HCT116 (cell line): ENCODE results near the gene VPS33A. TPM values are rescaled to one million over a fixed set of nuclear protein-coding genes. Genes with fewer than 3 reads are reported as not detected.

Experiments
- ATAC-seq: fragments of 200-7000 bp; cut with Tn5 transposase; 2 replicates; pipeline ENCODE4 v1.9.1; 2020; ENCODE audit warnings: mild to moderate bottlenecking, moderate library complexity
- BruUV-seq: library from RNA; stranded (reverse); fragments of 400-500 nt; replicated peaks from 2 replicates; lab custom pipeline; 2021; lab: Mats Ljungman, UMichigan
- CTCF ChIA-PET: fragments of 300-600 bp; sonication (Branson Sonifier 250); formaldehyde crosslinking; loops from one replicate; lab custom pipeline; 2021; ENCODE audit warnings: antibody characterized with exemption; lab: Charles Lee
- POLR2A ChIA-PET: fragments of 300-600, 350-600 bp; sonication (Branson Sonifier 250); formaldehyde crosslinking; loops from one replicate; lab custom pipeline; 2021; ENCODE audit warnings: antibody characterized with exemption; lab: Charles Lee
- RAD21 ChIA-PET, 2 experiments: fragments of 300-600 bp; sonication (Branson Sonifier 250); formaldehyde crosslinking; loops; one replicate each; lab custom pipeline; 2023; ENCODE audit warnings: low total read pairs in 2 of 2; ENCODE audit not compliant: uncharacterized antibody in 2 of 2, unreplicated experiment in 2 of 2, low non-redundant PET in 1 of 2; lab: Charles Lee
- DNase-seq: peaks from one replicate; pipeline ENCODE4 v3.0.0-alpha.2; 2010; ENCODE audit warnings: low read depth, low spot score
- H2AFZ ChIP-seq: fragments of 200-600 bp; shearing (Covaris generic), sonication (generic); 2 replicates; pipeline ENCODE4 v1.6.1; 2017; ENCODE audit warnings: low read depth, mixed run types, mixed read lengths, antibody characterized with exemption, low read length; ENCODE audit not compliant: poor library complexity, severe bottlenecking
- H3K27ac ChIP-seq: 2 replicates; pipeline ENCODE4 v1.5.1; 2012; ENCODE audit warnings: low read depth, low read length
- H3K27me3 ChIP-seq: fragments of 200-600 bp; sonication (generic); 2 replicates; pipeline ENCODE4 v1.6.1; 2016; ENCODE audit warnings: mixed run types, low read length, mixed read lengths; ENCODE audit not compliant: insufficient read depth
- H3K36me3 ChIP-seq, 2 experiments: fragments of 200-500 bp in 1 of 2; fragments of 200-600 bp in 1 of 2; sonication (Bioruptor generic) in 1 of 2; sonication (generic) in 1 of 2; 2 replicates each; pipeline versions ENCODE4 v1.5.1 to v1.6.1; 2014 to 2016; ENCODE audit warnings: low read length in 2 of 2, inconsistent platforms in 1 of 2, mixed read lengths in 1 of 2, mixed run types in 1 of 2; ENCODE audit not compliant: insufficient read depth in 2 of 2, control insufficient read depth in 1 of 2
- H3K4me1 ChIP-seq, 2 experiments: fragments of 200-600 bp in 1 of 2; sonication (generic) in 1 of 2; 2 replicates each; pipeline versions ENCODE4 v1.5.1 to v1.6.1; 2012 to 2017; ENCODE audit warnings: low read length in 2 of 2, inconsistent platforms in 1 of 2, mild to moderate bottlenecking in 1 of 2, mixed read lengths in 1 of 2, mixed run types in 1 of 2, moderate library complexity in 1 of 2; ENCODE audit not compliant: insufficient read depth in 2 of 2, control insufficient read depth in 1 of 2
- H3K4me2 ChIP-seq: fragments of 200-600 bp; sonication (generic); 2 replicates; pipeline ENCODE4 v1.6.1; 2017; ENCODE audit warnings: mixed run types, low read length, mixed read lengths
- H3K4me3 ChIP-seq, 2 experiments: fragments of 200-600 bp in 1 of 2; sonication (generic) in 1 of 2; replicated peaks in 1 of 2; 2 replicates each; pipeline ENCODE4 v1.5.1; 2011 to 2016; ENCODE audit warnings: low read length in 2 of 2, control low read depth in 1 of 2, low read depth in 1 of 2, mild to moderate bottlenecking in 1 of 2, mixed read lengths in 1 of 2, mixed run types in 1 of 2
- H3K79me2 ChIP-seq: fragments of 200-600 bp; sonication (generic); 2 replicates; pipeline ENCODE4 v1.6.1; 2017; ENCODE audit warnings: mild to moderate bottlenecking, mixed run types, low read length, moderate library complexity, mixed read lengths; ENCODE audit not compliant: insufficient read depth
- H3K9ac ChIP-seq: fragments of 200-600 bp; sonication (generic); 2 replicates; pipeline ENCODE4 v1.6.1; 2016; ENCODE audit warnings: low read length, mixed read lengths
- H3K9me2 ChIP-seq: fragments of 200-600 bp; sonication (generic), shearing (Covaris generic); 2 replicates; pipeline ENCODE4 v1.6.1; 2017; ENCODE audit warnings: mixed run types, mild to moderate bottlenecking, moderate library complexity; ENCODE audit not compliant: insufficient read depth
- H3K9me3 ChIP-seq, 2 experiments: fragments of 200-500 bp in 1 of 2; fragments of 200-600 bp in 1 of 2; sonication (Bioruptor generic) in 1 of 2; sonication (generic) in 1 of 2; 2 replicates each; pipeline ENCODE4 v1.6.1; 2014 to 2017; ENCODE audit warnings: low read length in 2 of 2, mixed read lengths in 2 of 2, inconsistent platforms in 1 of 2, low read depth in 1 of 2, mild to moderate bottlenecking in 1 of 2, mixed run types in 1 of 2, moderate library complexity in 1 of 2; ENCODE audit not compliant: control insufficient read depth in 1 of 2, insufficient read depth in 1 of 2
- H4K20me1 ChIP-seq: fragments of 200-600 bp; sonication (generic), shearing (Covaris generic); 2 replicates; pipeline ENCODE4 v1.6.1; 2017; ENCODE audit warnings: mixed run types, mild to moderate bottlenecking, moderate library complexity; ENCODE audit not compliant: insufficient read depth
- CEBPB ChIP-seq: IDR thresholded peaks from 2 replicates; pipeline ENCODE4 v1.6.1; 2012; ENCODE audit warnings: low read depth
- CTCF ChIP-seq, 3 experiments: fragments of 200-600 bp in 1 of 3; sonication (generic) in 1 of 3; IDR thresholded peaks in 2 of 3; conservative IDR thresholded peaks in 1 of 3; 2 replicates each; pipeline ENCODE4 v1.5.1; 2012 to 2017; ENCODE audit warnings: low read depth in 2 of 3, low read length in 2 of 3, antibody characterized with exemption in 1 of 3, borderline replicate concordance in 1 of 3, control low read depth in 1 of 3, mild to moderate bottlenecking in 1 of 3, mixed read lengths in 1 of 3, mixed run types in 1 of 3, moderate library complexity in 1 of 3; ENCODE audit not compliant: insufficient read depth in 1 of 3
- ELF1 ChIP-seq: IDR thresholded peaks from 2 replicates; pipeline ENCODE4 v1.6.1; 2012; ENCODE audit warnings: low read depth, borderline replicate concordance
- EZH2 ChIP-seq: fragments of 200-600 bp; sonication (generic); IDR thresholded peaks from 2 replicates; pipeline ENCODE4 v1.6.1; 2017; ENCODE audit warnings: antibody characterized with exemption, mixed run types
- EZH2phosphoT487 ChIP-seq: fragments of 200-600 bp; IDR thresholded peaks from 2 replicates; pipeline ENCODE4 v1.6.1; 2018; ENCODE audit warnings: antibody characterized with exemption, borderline replicate concordance
- FOSL1 ChIP-seq: IDR thresholded peaks from 2 replicates; pipeline ENCODE4 v1.6.1; 2012; ENCODE audit warnings: low read depth
- MAX ChIP-seq: IDR thresholded peaks from 2 replicates; pipeline ENCODE4 v1.6.1; 2012
- POLR2A ChIP-seq: IDR thresholded peaks from 2 replicates; pipeline ENCODE4 v1.7.0; 2011; ENCODE audit warnings: borderline replicate concordance; ENCODE audit not compliant: insufficient read depth, insufficient read length; ENCODE audit errors: extremely low read depth
- POLR2AphosphoS5 ChIP-seq: IDR thresholded peaks from 2 replicates; pipeline ENCODE4 v1.6.1; 2011; ENCODE audit warnings: mild to moderate bottlenecking, low read depth, low read length, moderate library complexity
- SRF ChIP-seq: IDR thresholded peaks from 2 replicates; pipeline ENCODE4 v1.6.1; 2012; ENCODE audit warnings: low read depth
- ZFX ChIP-seq: fragments of 450-650 bp; IDR thresholded peaks from 2 replicates; pipeline ENCODE4 v1.6.1; 2017
- intact Hi-C: fragments of 100-400 bp; cut with micrococcal nuclease; formaldehyde crosslinking; loops from 2 replicates; pipeline ENCODE4 v1.10.0; 2022
- total RNA-seq: library from RNA; stranded (reverse); gene quantifications from one replicate; pipeline ENCODE4 v1.2.1, GENCODE V29; 2021; ENCODE audit not compliant: unreplicated experiment
- TF ChIP-seq, protein P1 (sequence below): IDR thresholded peaks from 2 replicates; pipeline ENCODE4 v1.6.1; 2011; ENCODE audit warnings: mild to moderate bottlenecking, low read length, moderate library complexity; ENCODE audit not compliant: insufficient replicate concordance; ENCODE audit errors: extremely low read depth
- TF ChIP-seq, protein P2 (sequence below): IDR thresholded peaks from 2 replicates; pipeline ENCODE4 v1.6.1; 2012; ENCODE audit warnings: low read depth

VPS33A gene
- total RNA-seq, 1 experiment from 2014 or later: 19.4 TPM

GRCh38 chr12:122184517-122184916 lies 81.8 kb downstream of the VPS33A start (continued):
- TF ChIP-seq, protein P1, sequence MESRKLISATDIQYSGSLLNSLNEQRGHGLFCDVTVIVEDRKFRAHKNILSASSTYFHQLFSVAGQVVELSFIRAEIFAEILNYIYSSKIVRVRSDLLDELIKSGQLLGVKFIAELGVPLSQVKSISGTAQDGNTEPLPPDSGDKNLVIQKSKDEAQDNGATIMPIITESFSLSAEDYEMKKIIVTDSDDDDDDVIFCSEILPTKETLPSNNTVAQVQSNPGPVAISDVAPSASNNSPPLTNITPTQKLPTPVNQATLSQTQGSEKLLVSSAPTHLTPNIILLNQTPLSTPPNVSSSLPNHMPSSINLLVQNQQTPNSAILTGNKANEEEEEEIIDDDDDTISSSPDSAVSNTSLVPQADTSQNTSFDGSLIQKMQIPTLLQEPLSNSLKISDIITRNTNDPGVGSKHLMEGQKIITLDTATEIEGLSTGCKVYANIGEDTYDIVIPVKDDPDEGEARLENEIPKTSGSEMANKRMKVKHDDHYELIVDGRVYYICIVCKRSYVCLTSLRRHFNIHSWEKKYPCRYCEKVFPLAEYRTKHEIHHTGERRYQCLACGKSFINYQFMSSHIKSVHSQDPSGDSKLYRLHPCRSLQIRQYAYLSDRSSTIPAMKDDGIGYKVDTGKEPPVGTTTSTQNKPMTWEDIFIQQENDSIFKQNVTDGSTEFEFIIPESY: no peak

- no peaks in the 10 kb centered on the region for H3K27me3 ChIP-seq
- H3K27ac ChIP-seq: no peak overlapping the region
- no peak overlapping the region for H3K9ac ChIP-seq
- H3K4me1 ChIP-seq: no peaks in the 10 kb centered on the region
- H4K20me1 ChIP-seq: no peaks in the 10 kb centered on the region
- ChIA-PET CTCF (no interaction called here), POLR2A (no interaction called here), RAD21 (no interaction called here)
- DNase-seq (no peak), ATAC-seq (no peak)
- no peak overlapping the region for H3K4me2 ChIP-seq
- no peaks in the 10 kb centered on the region for H3K9me3 ChIP-seq
- no TSS peak for BruUV-seq
- TF ChIP-seq, protein P2, sequence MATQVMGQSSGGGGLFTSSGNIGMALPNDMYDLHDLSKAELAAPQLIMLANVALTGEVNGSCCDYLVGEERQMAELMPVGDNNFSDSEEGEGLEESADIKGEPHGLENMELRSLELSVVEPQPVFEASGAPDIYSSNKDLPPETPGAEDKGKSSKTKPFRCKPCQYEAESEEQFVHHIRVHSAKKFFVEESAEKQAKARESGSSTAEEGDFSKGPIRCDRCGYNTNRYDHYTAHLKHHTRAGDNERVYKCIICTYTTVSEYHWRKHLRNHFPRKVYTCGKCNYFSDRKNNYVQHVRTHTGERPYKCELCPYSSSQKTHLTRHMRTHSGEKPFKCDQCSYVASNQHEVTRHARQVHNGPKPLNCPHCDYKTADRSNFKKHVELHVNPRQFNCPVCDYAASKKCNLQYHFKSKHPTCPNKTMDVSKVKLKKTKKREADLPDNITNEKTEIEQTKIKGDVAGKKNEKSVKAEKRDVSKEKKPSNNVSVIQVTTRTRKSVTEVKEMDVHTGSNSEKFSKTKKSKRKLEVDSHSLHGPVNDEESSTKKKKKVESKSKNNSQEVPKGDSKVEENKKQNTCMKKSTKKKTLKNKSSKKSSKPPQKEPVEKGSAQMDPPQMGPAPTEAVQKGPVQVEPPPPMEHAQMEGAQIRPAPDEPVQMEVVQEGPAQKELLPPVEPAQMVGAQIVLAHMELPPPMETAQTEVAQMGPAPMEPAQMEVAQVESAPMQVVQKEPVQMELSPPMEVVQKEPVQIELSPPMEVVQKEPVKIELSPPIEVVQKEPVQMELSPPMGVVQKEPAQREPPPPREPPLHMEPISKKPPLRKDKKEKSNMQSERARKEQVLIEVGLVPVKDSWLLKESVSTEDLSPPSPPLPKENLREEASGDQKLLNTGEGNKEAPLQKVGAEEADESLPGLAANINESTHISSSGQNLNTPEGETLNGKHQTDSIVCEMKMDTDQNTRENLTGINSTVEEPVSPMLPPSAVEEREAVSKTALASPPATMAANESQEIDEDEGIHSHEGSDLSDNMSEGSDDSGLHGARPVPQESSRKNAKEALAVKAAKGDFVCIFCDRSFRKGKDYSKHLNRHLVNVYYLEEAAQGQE: no peak
- TF ChIP-seq, protein P1: no peak
- TF ChIP-seq ZFX: no peak
- no peak for TF ChIP-seq CEBPB
- no peak for TF ChIP-seq CTCF (IDR thresholded peaks at IDR 0.05 in 2 of 3, conservative IDR thresholded peaks at IDR 0.05 in 1 of 3; ENCODE audit: borderline replicate concordance in 1 of 3, insufficient read depth in 1 of 3, low read depth in 2 of 3, low read length in 2 of 3)
- TF ChIP-seq EZH2phosphoT487: no peak
- TF ChIP-seq ELF1: no peak
- TF ChIP-seq POLR2A: no peak
- no peak for TF ChIP-seq EZH2
- TF ChIP-seq MAX: no peak
- no peak for TF ChIP-seq FOSL1
- no peak for TF ChIP-seq SRF
- TF ChIP-seq POLR2AphosphoS5: no peak
- no peaks in the 10 kb centered on the region for H3K9me2 ChIP-seq
- H2AFZ ChIP-seq: no peak overlapping the region
- H3K4me3 ChIP-seq: no peak overlapping the region
- no peaks in the 10 kb centered on the region for H3K79me2 ChIP-seq
- intact Hi-C loops: no loop called here
- no peaks in the 10 kb centered on the region for H3K36me3 ChIP-seq
Observed at GRCh38 chr12:122183588-122183940, 82.7 kb downstream of the VPS33A start.
